ENCODE measurements around the gene STMND1.

- TF ChIP-seq POLR2AphosphoS5 (IDR thresholded peaks at IDR 0.05) (no peak), CTCF (IDR thresholded peaks at IDR 0.05) (no peak)
Observed at GRCh38 chr6:17062871-17063440, 38.9 kb upstream of the STMND1 start.

All from sigmoid colon (tissue), 4 donors.